IgD-negative memory B cell (primary cell): ENCODE data around the gene AGT. TPM values are rescaled to one million over a fixed set of nuclear protein-coding genes. Genes with fewer than 3 reads are reported as not detected.
A peak's percentile ranks its signal among the peaks of the same experiment; 100 is the strongest.

Experiments
- H3K27ac Mint-ChIP-seq, 3 donors: one replicate each; pipeline ENCODE4 v1.8.0; 2020 to 2022; ENCODE audit warnings: mild to moderate bottlenecking in 3 of 3, mixed read lengths in 3 of 3, moderate library complexity in 1 of 3
- H3K27me3 Mint-ChIP-seq: one replicate; pipeline ENCODE4 v1.8.0; 2021; ENCODE audit warnings: mixed read lengths
- H3K36me3 Mint-ChIP-seq: one replicate; pipeline ENCODE4 v1.8.0; 2020; ENCODE audit warnings: mild to moderate bottlenecking, mixed read lengths
- H3K4me1 Mint-ChIP-seq, 3 donors: one replicate each; pipeline ENCODE4 v1.8.0; 2020 to 2022; ENCODE audit warnings: mixed read lengths in 3 of 3, mild to moderate bottlenecking in 1 of 3
- H3K4me3 Mint-ChIP-seq, 4 donors: one replicate each; pipeline ENCODE4 v1.8.0; 2020 to 2022; ENCODE audit warnings: mild to moderate bottlenecking in 4 of 4, mixed read lengths in 4 of 4, moderate library complexity in 3 of 4
- H3K9me3 Mint-ChIP-seq, 3 donors: one replicate each; pipeline ENCODE4 v1.8.0; 2020 to 2021; ENCODE audit warnings: mixed read lengths in 3 of 3, mild to moderate bottlenecking in 1 of 3
- polyA plus RNA-seq: library from polyadenylated mRNA; unstranded; fragments of 300-500 nt; fragmentation: Illumina TruSeq; gene quantifications from one replicate; pipeline ENCODE4 v1.2.3, GENCODE V29; 2021

AGT gene
- polyA plus RNA-seq, 1 donor from 2014 or later: not detected

DNA sequence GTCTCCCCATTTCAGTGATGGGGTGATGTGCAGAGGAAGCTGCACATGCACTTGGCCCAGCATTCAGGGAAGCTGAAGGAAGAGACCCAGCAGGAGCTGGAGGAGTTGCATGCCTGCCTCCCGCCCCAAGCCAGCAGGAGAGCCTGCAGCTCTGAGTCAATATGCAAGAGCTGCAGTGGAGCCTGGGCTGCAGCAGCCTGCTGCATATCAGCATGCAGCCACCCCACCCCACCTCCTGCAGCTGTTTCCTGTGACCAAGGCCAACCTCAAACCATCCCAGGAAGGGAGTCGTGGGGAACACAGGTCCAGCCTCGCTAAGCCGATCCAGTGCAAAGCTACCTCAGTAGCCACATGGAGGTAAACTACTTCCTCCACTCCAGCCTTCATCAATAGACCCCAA lies 18.9 kb downstream of the AGT start:
- peaks cover 7% of the 10 kb centered on the region for H3K36me3 Mint-ChIP-seq
- H3K27me3 Mint-ChIP-seq: no peaks in the 10 kb centered on the region
- H3K9me3 Mint-ChIP-seq: no peaks in the 10 kb centered on the region
- no peak overlapping the region for H3K4me3 Mint-ChIP-seq
- H3K27ac Mint-ChIP-seq: peak overlapping the region in 1 of 3 donors; percentile 62
- H3K4me1 Mint-ChIP-seq: no peaks in the 10 kb centered on the region

DNA sequence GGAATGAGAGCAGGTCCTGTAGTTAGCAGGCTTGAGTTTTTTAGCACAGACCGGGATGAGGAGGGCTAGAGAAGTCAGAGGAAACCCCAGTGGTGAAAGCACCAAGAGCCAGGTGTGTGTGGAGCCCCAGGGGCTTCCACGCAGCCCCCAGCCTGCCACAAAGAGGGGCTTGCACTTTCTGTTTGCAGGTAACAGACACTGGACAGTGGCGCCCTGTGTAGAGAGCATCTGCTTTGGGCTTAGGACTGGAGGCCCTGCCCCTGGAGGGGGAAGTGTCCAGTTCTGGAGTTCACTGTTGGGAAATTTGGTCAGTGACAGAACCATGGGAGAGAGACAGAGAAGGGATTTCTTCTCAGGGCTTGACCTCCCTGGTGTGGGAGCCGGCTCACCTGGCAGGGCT lies 19.5 kb downstream of the AGT start:
- Mint-ChIP-seq H3K27me3 (no peaks in the 10 kb centered on the region), H3K36me3 (peaks cover 7% of the 10 kb centered on the region), H3K27ac (peak overlapping the region in 1 of 3 donors; percentile 62), H3K4me3 (no peak overlapping the region), H3K9me3 (no peaks in the 10 kb centered on the region), H3K4me1 (no peaks in the 10 kb centered on the region)

- H3K36me3 Mint-ChIP-seq: peaks cover 7% of the 10 kb centered on the region
- H3K4me3 Mint-ChIP-seq: no peak overlapping the region
- no peaks in the 10 kb centered on the region for H3K4me1 Mint-ChIP-seq
- no peaks in the 10 kb centered on the region for H3K9me3 Mint-ChIP-seq
- H3K27me3 Mint-ChIP-seq: no peaks in the 10 kb centered on the region
- H3K27ac Mint-ChIP-seq: no peak overlapping the region
Observed at GRCh38 chr1:230693777-230694176, 20.1 kb downstream of the AGT start.

- Mint-ChIP-seq H3K9me3 (no peaks in the 10 kb centered on the region), H3K4me3 (no peak overlapping the region), H3K36me3 (peaks cover 7% of the 10 kb centered on the region), H3K4me1 (no peaks in the 10 kb centered on the region), H3K27ac (no peak overlapping the region), H3K27me3 (no peaks in the 10 kb centered on the region)
Observed at GRCh38 chr1:230693221-230693620, 20.7 kb downstream of the AGT start.

DNA sequence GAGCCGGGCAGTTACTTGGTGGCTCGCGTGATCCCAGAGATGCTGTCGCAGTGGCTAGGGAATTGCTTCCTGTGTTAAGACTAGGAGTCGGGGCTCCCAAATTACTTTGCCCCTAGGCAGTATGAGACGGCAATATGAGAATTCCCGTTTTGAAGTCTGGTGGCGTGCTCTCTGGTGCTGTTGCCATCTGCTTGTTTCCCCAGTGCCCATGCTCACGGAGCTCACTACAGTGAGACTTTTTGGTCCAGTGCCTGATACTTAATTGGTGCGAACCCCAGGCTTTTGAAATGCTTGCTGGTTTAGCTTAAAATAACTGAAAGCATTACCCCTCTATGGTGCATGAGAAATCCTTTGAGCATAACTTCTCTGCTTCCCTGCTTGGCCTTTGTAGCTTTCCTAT lies 22.3 kb downstream of the AGT start:
- Mint-ChIP-seq H3K36me3 (peaks cover 7% of the 10 kb centered on the region), H3K27ac (no peak overlapping the region)

GRCh38 chr1:230690101-230690500 lies 23.8 kb downstream of the AGT start:
- Mint-ChIP-seq H3K27ac (peak overlapping the region in 1 of 3 donors; percentile 7), H3K4me1 (no peaks in the 10 kb centered on the region), H3K36me3 (peaks cover 7% of the 10 kb centered on the region)

More for the DNA sequence above, 22.3 kb downstream of the AGT start:
- H3K27me3 Mint-ChIP-seq: no peaks in the 10 kb centered on the region
- H3K4me3 Mint-ChIP-seq: no peak overlapping the region
- no peaks in the 10 kb centered on the region for H3K4me1 Mint-ChIP-seq
- no peaks in the 10 kb centered on the region for H3K9me3 Mint-ChIP-seq

GRCh38 chr1:230686747-230687146 lies 27.2 kb downstream of the AGT start:
- Mint-ChIP-seq H3K36me3 (peaks cover 2% of the 10 kb centered on the region), H3K27me3 (no peaks in the 10 kb centered on the region), H3K9me3 (no peaks in the 10 kb centered on the region), H3K27ac (no peak overlapping the region), H3K4me3 (no peak overlapping the region), H3K4me1 (no peaks in the 10 kb centered on the region)

More at GRCh38 chr1:230690101-230690500, 23.8 kb downstream of the AGT start:
- H3K27me3 Mint-ChIP-seq: no peaks in the 10 kb centered on the region
- H3K9me3 Mint-ChIP-seq: no peaks in the 10 kb centered on the region
- H3K4me3 Mint-ChIP-seq: no peak overlapping the region

DNA sequence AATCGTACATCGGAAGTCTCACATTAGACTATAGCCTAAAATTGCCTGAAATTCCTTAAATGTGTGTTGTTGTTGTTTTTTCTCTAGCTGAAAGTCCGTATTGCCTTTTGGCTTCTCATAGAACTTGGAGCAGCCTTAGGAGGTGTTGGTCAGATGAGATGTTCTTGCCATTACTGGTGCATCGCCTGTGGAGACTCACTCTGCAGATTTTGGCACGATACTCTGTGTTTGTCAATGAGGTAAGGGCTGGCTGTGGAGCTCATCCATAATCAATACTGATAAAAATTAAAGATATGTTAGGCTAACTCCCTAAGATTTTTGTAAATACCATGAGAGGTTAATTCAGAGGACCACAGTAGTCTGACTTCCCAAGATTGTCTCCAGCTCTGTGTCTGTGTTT lies 28.9 kb downstream of the AGT start:
- Mint-ChIP-seq H3K4me3 (no peak overlapping the region), H3K27ac (peak overlapping the region in 1 of 3 donors; percentile 69), H3K27me3 (no peaks in the 10 kb centered on the region), H3K4me1 (no peaks in the 10 kb centered on the region), H3K36me3 (no peaks in the 10 kb centered on the region), H3K9me3 (no peaks in the 10 kb centered on the region)

DNA sequence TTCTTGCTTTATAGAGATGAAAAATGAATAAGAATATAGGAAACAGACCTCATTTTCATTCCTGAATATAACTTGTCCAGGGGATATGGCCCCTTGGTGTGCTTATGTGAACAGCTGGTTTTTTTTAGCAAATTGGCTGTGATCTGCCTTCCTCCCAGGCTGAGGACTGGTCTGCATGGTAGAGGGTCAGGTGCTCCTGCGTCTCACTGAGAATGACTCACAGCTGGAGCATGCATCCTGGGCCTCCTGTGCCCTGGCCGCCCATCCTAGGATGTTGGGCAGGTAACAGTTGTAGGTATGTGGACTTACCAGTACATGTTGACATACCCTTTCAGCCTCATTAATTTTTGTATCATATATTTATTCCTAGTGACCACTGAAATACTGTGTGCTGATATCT lies 29.8 kb downstream of the AGT start:
- Mint-ChIP-seq H3K4me1 (no peaks in the 10 kb centered on the region), H3K27me3 (no peaks in the 10 kb centered on the region), H3K27ac (no peak overlapping the region), H3K9me3 (no peaks in the 10 kb centered on the region), H3K4me3 (no peak overlapping the region), H3K36me3 (peaks cover 5% of the 10 kb centered on the region)

DNA sequence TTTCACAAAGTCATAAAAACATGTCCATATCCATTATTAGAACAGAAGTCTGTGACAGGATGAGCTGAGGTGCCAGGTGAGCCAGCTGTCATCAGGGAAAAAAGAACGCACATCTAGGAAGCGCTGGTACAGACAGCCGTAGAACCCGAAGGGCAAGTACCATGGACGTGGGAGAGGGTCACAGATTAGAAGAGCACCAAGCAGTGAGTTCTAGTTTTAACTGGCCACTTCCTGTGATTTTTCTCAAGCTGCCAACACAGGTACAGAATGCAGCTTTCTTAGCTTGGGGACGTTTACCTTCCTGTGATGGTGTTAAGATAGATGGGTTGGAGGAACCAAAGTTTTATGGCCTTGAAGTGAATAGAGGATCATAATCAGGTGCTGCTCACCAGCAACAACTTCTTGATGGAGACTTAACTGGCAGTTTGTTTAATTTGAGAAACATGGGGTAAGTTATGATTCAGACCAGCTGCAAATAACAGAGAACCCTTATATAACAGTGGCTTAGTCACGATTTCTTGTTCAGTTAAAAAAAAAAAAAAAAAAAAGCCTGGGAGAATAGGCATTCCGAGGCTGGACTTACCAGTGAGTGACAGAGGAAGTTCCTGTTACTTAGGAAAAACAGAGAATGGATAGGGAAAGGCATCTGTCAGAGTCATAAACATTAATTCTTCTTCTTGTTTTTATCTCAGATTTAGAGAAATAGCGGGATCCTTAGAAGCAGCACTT lies 30.9 kb downstream of the AGT start:
- Mint-ChIP-seq H3K4me3 (no peak overlapping the region), H3K27me3 (no peaks in the 10 kb centered on the region), H3K9me3 (no peaks in the 10 kb centered on the region), H3K4me1 (no peaks in the 10 kb centered on the region), H3K36me3 (peaks cover 11% of the 10 kb centered on the region), H3K27ac (peak overlapping the region in 1 of 3 donors; percentile 63)

DNA sequence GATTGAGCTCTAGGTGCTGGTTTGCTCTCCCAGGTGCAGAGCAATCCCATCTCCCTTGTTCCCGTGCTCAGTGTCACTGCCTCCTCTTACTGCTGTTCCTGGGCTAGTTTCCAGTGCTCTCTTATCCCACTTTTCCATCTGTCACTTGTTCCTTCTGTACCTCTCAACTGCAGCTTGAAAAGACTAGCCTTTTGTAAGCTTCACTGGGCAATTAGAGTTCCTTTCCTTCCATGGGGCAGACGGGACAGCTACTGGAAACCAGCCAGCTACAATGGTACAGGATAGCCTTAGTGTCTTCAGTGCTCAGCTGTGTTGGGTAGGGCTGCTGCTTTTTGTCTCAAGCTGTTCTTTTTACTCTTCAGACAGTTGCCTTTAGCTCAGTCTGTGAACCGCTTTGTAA lies 31.6 kb downstream of the AGT start:
- Mint-ChIP-seq H3K36me3 (peaks cover 11% of the 10 kb centered on the region), H3K27me3 (no peaks in the 10 kb centered on the region), H3K9me3 (no peaks in the 10 kb centered on the region), H3K4me3 (no peak overlapping the region), H3K27ac (no peak overlapping the region), H3K4me1 (no peaks in the 10 kb centered on the region)

DNA sequence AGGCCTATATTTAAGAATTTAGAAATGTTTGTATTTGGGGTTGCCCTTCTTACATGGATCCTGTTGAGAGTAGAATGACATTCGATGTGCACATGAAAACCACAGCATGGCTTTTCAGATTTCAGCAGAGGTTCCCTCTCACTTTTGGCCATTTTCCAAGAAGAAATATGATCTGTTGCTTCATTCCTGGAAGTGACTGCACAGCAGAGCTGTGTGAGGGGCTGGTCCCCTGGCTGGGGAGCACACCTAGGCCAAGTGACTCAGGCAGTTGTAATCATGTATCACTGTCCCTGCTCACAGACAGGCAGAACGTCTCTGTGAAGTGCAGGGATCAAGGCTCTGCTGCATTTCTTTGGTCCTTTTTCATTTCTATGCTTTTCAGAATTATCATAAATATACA lies 32.3 kb downstream of the AGT start:
- no peaks in the 10 kb centered on the region for H3K9me3 Mint-ChIP-seq
- H3K27ac Mint-ChIP-seq: no peak overlapping the region
- H3K36me3 Mint-ChIP-seq: peaks cover 11% of the 10 kb centered on the region
- no peaks in the 10 kb centered on the region for H3K4me1 Mint-ChIP-seq
- no peak overlapping the region for H3K4me3 Mint-ChIP-seq
- no peaks in the 10 kb centered on the region for H3K27me3 Mint-ChIP-seq

DNA sequence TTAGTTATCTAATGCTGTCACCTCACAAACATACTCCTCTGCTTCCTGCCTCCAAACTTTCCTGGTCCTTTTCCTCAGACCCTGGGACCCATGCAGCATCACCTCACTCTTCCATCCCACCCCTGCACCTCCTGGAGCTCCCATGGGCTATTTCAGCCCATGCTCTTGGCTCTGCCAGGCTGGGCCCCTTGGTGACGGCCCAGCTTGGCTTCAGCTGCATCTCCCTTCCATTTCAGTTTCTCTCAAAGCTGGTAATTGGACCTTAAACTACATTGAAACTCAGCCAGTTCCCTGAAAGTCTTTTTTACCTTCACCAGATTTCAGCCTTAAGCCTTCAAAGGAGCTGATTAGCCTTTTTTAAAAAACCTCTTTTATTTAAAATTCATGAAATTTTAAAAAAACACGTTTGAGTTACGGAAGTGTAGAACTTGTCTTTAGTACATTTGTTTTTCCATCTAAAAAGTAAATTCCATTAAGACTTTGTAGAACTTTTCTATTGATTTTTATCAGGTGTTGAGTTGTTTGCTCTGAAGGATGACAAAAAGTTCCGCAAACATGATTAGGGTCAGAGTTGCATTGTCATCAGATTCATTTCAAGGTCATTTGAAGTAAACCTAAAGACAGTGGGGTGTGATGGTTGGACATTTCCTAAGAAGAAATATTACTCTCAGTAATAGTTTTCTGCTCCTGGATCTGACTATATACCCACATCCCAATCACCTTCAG lies 33.5 kb downstream of the AGT start:
- no peaks in the 10 kb centered on the region for H3K4me1 Mint-ChIP-seq
- no peak overlapping the region for H3K27ac Mint-ChIP-seq
- H3K9me3 Mint-ChIP-seq: peaks cover 0 to 4% (median 0%) of the 10 kb centered on the region in 3 donors
- no peaks in the 10 kb centered on the region for H3K27me3 Mint-ChIP-seq
- H3K4me3 Mint-ChIP-seq: peak overlapping the region in 1 of 4 donors; percentile 12
- H3K36me3 Mint-ChIP-seq: peaks cover 15% of the 10 kb centered on the region

- no peaks in the 10 kb centered on the region for H3K27me3 Mint-ChIP-seq
- peaks cover 0 to 4% (median 0%) of the 10 kb centered on the region in 3 donors for H3K9me3 Mint-ChIP-seq
- H3K27ac Mint-ChIP-seq: no peak overlapping the region
- no peak overlapping the region for H3K4me3 Mint-ChIP-seq
- peaks cover 15% of the 10 kb centered on the region for H3K36me3 Mint-ChIP-seq
- no peaks in the 10 kb centered on the region for H3K4me1 Mint-ChIP-seq
Observed at GRCh38 chr1:230679825-230680224, 34.1 kb downstream of the AGT start.

- no peak overlapping the region for H3K4me3 Mint-ChIP-seq
- H3K9me3 Mint-ChIP-seq: peaks cover 0 to 4% (median 0%) of the 10 kb centered on the region in 3 donors
- H3K27ac Mint-ChIP-seq: no peak overlapping the region
- H3K36me3 Mint-ChIP-seq: peaks cover 15% of the 10 kb centered on the region
- H3K4me1 Mint-ChIP-seq: no peaks in the 10 kb centered on the region
- no peaks in the 10 kb centered on the region for H3K27me3 Mint-ChIP-seq
Observed at GRCh38 chr1:230679192-230679591, 34.7 kb downstream of the AGT start.

- Mint-ChIP-seq H3K27ac (no peak overlapping the region), H3K36me3 (peaks cover 15% of the 10 kb centered on the region), H3K4me1 (no peaks in the 10 kb centered on the region), H3K27me3 (no peaks in the 10 kb centered on the region), H3K4me3 (no peak overlapping the region), H3K9me3 (peaks cover 0 to 4% (median 0%) of the 10 kb centered on the region in 3 donors)
Observed at GRCh38 chr1:230677200-230677599, 36.7 kb downstream of the AGT start.
